ENCODE measurements around the gene DCC. TPM values are rescaled to one million over a fixed set of nuclear protein-coding genes. Genes with fewer than 3 reads are reported as not detected.

DCC gene
- total and polyA plus RNA-seq, 2 experiments from 2014 or later, result not detected

- no peaks in the 10 kb centered on the region for H3K79me2 ChIP-seq (ENCODE audit: insufficient read depth)
- DNase-seq, result no peak
- H2AFZ ChIP-seq, result no peak overlapping the region
- no peaks in the 10 kb centered on the region for H3K4me1 ChIP-seq (ENCODE audit: insufficient read depth)
- no peaks in the 10 kb centered on the region for H3K9me3 ChIP-seq (ENCODE audit: low read depth)
- H4K20me1 ChIP-seq (ENCODE audit: insufficient read depth), result no peaks in the 10 kb centered on the region
- no peak overlapping the region for H3K9ac ChIP-seq
- H3K9me2 ChIP-seq (ENCODE audit: insufficient read depth), result no peaks in the 10 kb centered on the region
- H3K36me3 ChIP-seq (ENCODE audit: low read depth), result no peaks in the 10 kb centered on the region
- 44 to 59% methylated on average over 3 of the region's 3 CpGs for WGBS, 2 experiments (ENCODE audit: low coverage in 1 of 2, low lambda C conversion rate in 2 of 2, missing lambda C conversion rate in 2 of 2)
- H3K4me3 ChIP-seq, result no peak overlapping the region
- TF ChIP-seq EZH2 (IDR thresholded peaks at IDR 0.05; ENCODE audit: insufficient read depth, poor library complexity, severe bottlenecking), result no peak
- TF ChIP-seq EZH2phosphoT487 (IDR thresholded peaks at IDR 0.05; ENCODE audit: insufficient read depth, low read depth), result no peak
- H3K27ac ChIP-seq, result no peak overlapping the region
- H3K4me2 ChIP-seq (ENCODE audit: unreplicated experiment), result no peak overlapping the region
- in situ Hi-C loops (cut with MboI), result loop anchor here (25.0 kb wide), 1 partner anchor 110 kb away; no protein-coding TSS in a partner anchor
- no peaks in the 10 kb centered on the region for H3K27me3 ChIP-seq (replicated peaks; ENCODE audit: insufficient read depth)
- H3F3A ChIP-seq (ENCODE audit: insufficient read depth), result no peaks in the 10 kb centered on the region
These were observed 562.2 kb downstream of the DCC start for GRCh38 chr18:52902188-52902587.

- 5 to 7% methylated on average over 3 of the region's 3 CpGs for WGBS, 2 experiments (ENCODE audit: low coverage in 1 of 2, low lambda C conversion rate in 2 of 2, missing lambda C conversion rate in 2 of 2)
- Histone ChIP-seq H3K9ac (no peak overlapping the region), H3K9me2 (ENCODE audit: insufficient read depth) (no peaks in the 10 kb centered on the region), H3F3A (ENCODE audit: insufficient read depth) (no peaks in the 10 kb centered on the region), H3K27ac (no peak overlapping the region), H2AFZ (no peak overlapping the region), H3K27me3 (replicated peaks; ENCODE audit: insufficient read depth) (no peaks in the 10 kb centered on the region), H3K4me2 (ENCODE audit: unreplicated experiment) (no peak overlapping the region), H3K4me1 (ENCODE audit: insufficient read depth) (no peaks in the 10 kb centered on the region), H3K9me3 (ENCODE audit: low read depth) (no peaks in the 10 kb centered on the region), H3K79me2 (ENCODE audit: insufficient read depth) (no peaks in the 10 kb centered on the region), H3K4me3 (no peak overlapping the region), H4K20me1 (ENCODE audit: insufficient read depth) (no peaks in the 10 kb centered on the region), H3K36me3 (ENCODE audit: low read depth) (no peaks in the 10 kb centered on the region)
- DNase-seq, result peak; percentile 2
- in situ Hi-C loops (cut with MboI), result loop anchor here (25.0 kb wide), 1 partner anchor 108 kb away; no protein-coding TSS in a partner anchor
- TF ChIP-seq EZH2 (IDR thresholded peaks at IDR 0.05; ENCODE audit: insufficient read depth, poor library complexity, severe bottlenecking) (no peak), EZH2phosphoT487 (IDR thresholded peaks at IDR 0.05; ENCODE audit: insufficient read depth, low read depth) (no peak)
These were observed 563.9 kb downstream of the DCC start for GRCh38 chr18:52903857-52904256.

GRCh38 chr18:52907543-52908308, 567.7 kb downstream of the DCC start:
- no peaks in the 10 kb centered on the region for H3F3A ChIP-seq (ENCODE audit: insufficient read depth)
- no peaks in the 10 kb centered on the region for H3K9me3 ChIP-seq (ENCODE audit: low read depth)
- no peak overlapping the region for H2AFZ ChIP-seq
- no peaks in the 10 kb centered on the region for H3K79me2 ChIP-seq (ENCODE audit: insufficient read depth)
- 14 to 15% methylated on average over 9 of the region's 9 CpGs for WGBS, 2 experiments (ENCODE audit: low coverage in 1 of 2, low lambda C conversion rate in 2 of 2, missing lambda C conversion rate in 2 of 2)
- DNase-seq, result no peak
- no peak overlapping the region for H3K27ac ChIP-seq
- H3K4me1 ChIP-seq (ENCODE audit: insufficient read depth), result no peaks in the 10 kb centered on the region
- in situ Hi-C loops (cut with MboI), result loop anchor here (25.0 kb wide), 1 partner anchor 105 kb away; no protein-coding TSS in a partner anchor
- no peaks in the 10 kb centered on the region for H3K9me2 ChIP-seq (ENCODE audit: insufficient read depth)
- TF ChIP-seq EZH2 (IDR thresholded peaks at IDR 0.05; ENCODE audit: insufficient read depth, poor library complexity, severe bottlenecking) (no peak), EZH2phosphoT487 (IDR thresholded peaks at IDR 0.05; ENCODE audit: insufficient read depth, low read depth) (no peak)
- H3K4me3 ChIP-seq, result no peak overlapping the region
- H4K20me1 ChIP-seq (ENCODE audit: insufficient read depth), result no peaks in the 10 kb centered on the region
- H3K4me2 ChIP-seq (ENCODE audit: unreplicated experiment), result no peak overlapping the region
- H3K27me3 ChIP-seq (replicated peaks; ENCODE audit: insufficient read depth), result no peaks in the 10 kb centered on the region
- H3K9ac ChIP-seq, result no peak overlapping the region
- H3K36me3 ChIP-seq (ENCODE audit: low read depth), result no peaks in the 10 kb centered on the region

- Histone ChIP-seq H2AFZ (no peak overlapping the region), H3K27me3 (replicated peaks; ENCODE audit: insufficient read depth) (no peaks in the 10 kb centered on the region), H3K9me2 (ENCODE audit: insufficient read depth) (no peaks in the 10 kb centered on the region), H3K27ac (no peak overlapping the region), H3K79me2 (ENCODE audit: insufficient read depth) (no peaks in the 10 kb centered on the region), H3K4me3 (no peak overlapping the region), H3K9me3 (ENCODE audit: low read depth) (no peaks in the 10 kb centered on the region), H3K4me2 (ENCODE audit: unreplicated experiment) (no peak overlapping the region), H3K4me1 (ENCODE audit: insufficient read depth) (no peaks in the 10 kb centered on the region), H4K20me1 (ENCODE audit: insufficient read depth) (no peaks in the 10 kb centered on the region), H3F3A (ENCODE audit: insufficient read depth) (no peaks in the 10 kb centered on the region), H3K9ac (no peak overlapping the region), H3K36me3 (ENCODE audit: low read depth) (no peaks in the 10 kb centered on the region)
- no peak for DNase-seq
- TF ChIP-seq EZH2 (IDR thresholded peaks at IDR 0.05; ENCODE audit: insufficient read depth, poor library complexity, severe bottlenecking) (no peak), EZH2phosphoT487 (IDR thresholded peaks at IDR 0.05; ENCODE audit: insufficient read depth, low read depth) (no peak)
- WGBS, 2 experiments (ENCODE audit: low coverage in 1 of 2, low lambda C conversion rate in 2 of 2, missing lambda C conversion rate in 2 of 2), result 50 to 56% methylated on average over 3 of the region's 3 CpGs
- in situ Hi-C loops (cut with MboI), result loop anchor here (25.0 kb wide), 1 partner anchor 98 kb away; no protein-coding TSS in a partner anchor
These were observed 574.2 kb downstream of the DCC start for GRCh38 chr18:52914148-52914547.
